ENCODE measurements around the gene BUB1B. TPM values are rescaled to one million over a fixed set of nuclear protein-coding genes. Genes with fewer than 3 reads are reported as not detected.
"Not testable (repeated sequence)": the region's sequence is repeated elsewhere in the genome, so short reads cannot be mapped to it uniquely, and the experiment has no call there.

Gene BUB1B
- total RNA-seq, 2 donors from 2014 or later, result 2.5 to 8.2 TPM

DNA sequence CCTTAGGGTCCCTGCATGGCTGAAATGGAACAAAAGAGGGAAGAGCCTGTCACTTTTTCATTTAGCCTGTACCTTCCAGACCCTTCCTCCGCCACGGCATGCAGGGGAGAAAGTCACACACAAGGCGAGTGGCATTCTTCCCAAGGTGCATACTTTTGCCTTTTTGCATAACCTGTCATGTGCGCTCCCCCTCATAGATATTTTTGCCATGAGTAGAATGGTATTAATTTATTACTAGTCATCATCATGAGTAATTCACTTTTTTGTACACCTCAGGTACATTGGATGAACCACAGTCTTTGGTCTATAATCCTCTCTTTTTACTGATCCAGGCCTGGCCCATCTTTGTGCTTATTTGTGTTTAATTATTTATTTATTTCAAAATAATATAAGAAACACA is 8.9 kb upstream of the BUB1B start:
- no peaks in the 10 kb centered on the region for H3K27me3 ChIP-seq (replicated peaks; ENCODE audit: insufficient read depth)
- H3K36me3 ChIP-seq, result no peaks in the 10 kb centered on the region
- no peaks in the 10 kb centered on the region for H3K9me3 ChIP-seq
- H3K4me1 ChIP-seq (replicated peaks), result peaks cover 2% of the 10 kb centered on the region
- DNase-seq (ENCODE audit: low spot score), result no peak
- 91% methylated on average over 4 of the region's 4 CpGs for WGBS
- no peak overlapping the region for H3K27ac ChIP-seq
- H3K4me3 ChIP-seq, result no peak overlapping the region
- TF ChIP-seq POLR2AphosphoS5 (IDR thresholded peaks at IDR 0.05) (no peak), POLR2A (IDR thresholded peaks at IDR 0.05) (no peak)
- TF ChIP-seq, protein P1, sequence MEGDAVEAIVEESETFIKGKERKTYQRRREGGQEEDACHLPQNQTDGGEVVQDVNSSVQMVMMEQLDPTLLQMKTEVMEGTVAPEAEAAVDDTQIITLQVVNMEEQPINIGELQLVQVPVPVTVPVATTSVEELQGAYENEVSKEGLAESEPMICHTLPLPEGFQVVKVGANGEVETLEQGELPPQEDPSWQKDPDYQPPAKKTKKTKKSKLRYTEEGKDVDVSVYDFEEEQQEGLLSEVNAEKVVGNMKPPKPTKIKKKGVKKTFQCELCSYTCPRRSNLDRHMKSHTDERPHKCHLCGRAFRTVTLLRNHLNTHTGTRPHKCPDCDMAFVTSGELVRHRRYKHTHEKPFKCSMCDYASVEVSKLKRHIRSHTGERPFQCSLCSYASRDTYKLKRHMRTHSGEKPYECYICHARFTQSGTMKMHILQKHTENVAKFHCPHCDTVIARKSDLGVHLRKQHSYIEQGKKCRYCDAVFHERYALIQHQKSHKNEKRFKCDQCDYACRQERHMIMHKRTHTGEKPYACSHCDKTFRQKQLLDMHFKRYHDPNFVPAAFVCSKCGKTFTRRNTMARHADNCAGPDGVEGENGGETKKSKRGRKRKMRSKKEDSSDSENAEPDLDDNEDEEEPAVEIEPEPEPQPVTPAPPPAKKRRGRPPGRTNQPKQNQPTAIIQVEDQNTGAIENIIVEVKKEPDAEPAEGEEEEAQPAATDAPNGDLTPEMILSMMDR (IDR thresholded peaks at IDR 0.05), result no peak
- intact Hi-C loops (cut with DNase I), result no loop called here

DNA sequence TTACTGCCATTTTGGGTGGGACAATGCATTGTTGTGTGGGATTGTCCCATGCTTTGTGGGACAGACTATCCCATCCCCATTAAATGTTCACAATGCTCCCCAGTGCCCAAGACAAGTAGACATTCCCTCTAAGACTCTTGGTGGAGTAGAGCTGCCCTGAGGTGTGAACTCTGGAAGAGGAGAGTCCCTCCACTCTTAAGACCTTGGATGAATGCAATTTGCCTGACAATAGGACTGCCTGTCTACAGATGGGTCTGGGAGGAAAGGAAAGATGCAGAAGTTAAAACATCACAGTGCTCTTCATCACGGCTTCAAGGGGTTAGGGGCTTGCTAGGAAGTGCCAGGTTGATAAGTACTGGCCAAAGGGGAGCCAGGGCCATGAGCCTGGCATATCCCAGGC is 6.0 kb upstream of the BUB1B start:
- WGBS, result 80% methylated on average over 1 of the region's 1 CpG
- not testable (repeated sequence) for DNase-seq (ENCODE audit: low spot score); H3K27me3 ChIP-seq (replicated peaks; ENCODE audit: insufficient read depth); H3K4me1 ChIP-seq (replicated peaks); H3K4me3 ChIP-seq; H3K9me3 ChIP-seq; H3K27ac ChIP-seq; H3K36me3 ChIP-seq
- intact Hi-C loops (cut with DNase I), result loop anchor here (5.0 kb wide), 1 partner anchor 43 kb away; no protein-coding TSS in a partner anchor

DNA sequence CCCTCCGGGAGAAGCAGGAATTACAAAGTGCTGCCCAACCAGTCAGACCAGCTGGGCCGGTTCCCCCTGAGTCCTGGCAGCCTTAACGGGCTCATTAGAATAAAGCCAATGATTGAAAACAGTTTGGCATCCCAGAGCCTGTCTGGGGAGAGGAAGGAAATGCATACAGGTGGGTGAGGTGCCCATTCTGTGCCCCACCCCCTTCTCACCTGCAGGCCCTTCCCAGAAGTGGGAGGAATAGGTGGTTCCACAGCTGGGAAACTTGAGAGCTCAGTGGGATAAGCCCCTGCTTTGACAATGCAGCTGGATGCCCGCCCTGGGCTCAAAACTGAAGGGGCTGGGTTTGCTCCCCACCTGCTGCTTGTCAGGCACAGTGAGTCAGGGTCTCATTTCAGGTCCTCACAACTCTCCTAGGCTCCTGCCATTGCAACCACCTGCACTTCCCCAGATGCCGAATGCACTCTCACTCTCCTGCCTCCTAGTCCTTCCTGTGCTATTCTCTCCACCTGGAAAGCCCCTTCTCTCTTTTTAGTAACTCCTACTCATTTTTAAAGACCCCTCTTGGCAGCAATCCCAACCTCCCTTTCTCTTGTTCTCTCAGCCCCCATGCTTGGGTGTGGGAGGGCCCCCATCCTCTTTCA is 5.5 kb upstream of the BUB1B start:
- intact Hi-C loops (cut with DNase I), result loop anchor here (5.0 kb wide), 1 partner anchor 43 kb away; no protein-coding TSS in a partner anchor
- H3K36me3 ChIP-seq, result no peaks in the 10 kb centered on the region
- H3K9me3 ChIP-seq, result no peaks in the 10 kb centered on the region
- H3K4me1 ChIP-seq (replicated peaks), result peaks cover 2% of the 10 kb centered on the region
- no peak overlapping the region for H3K27ac ChIP-seq
- WGBS, result 41% methylated on average over 5 of the region's 5 CpGs
- H3K4me3 ChIP-seq, result no peak overlapping the region
- TF ChIP-seq POLR2AphosphoS5 (IDR thresholded peaks at IDR 0.05) (peak; percentile 62), POLR2A (IDR thresholded peaks at IDR 0.05) (no peak)
- TF ChIP-seq, protein P1 (IDR thresholded peaks at IDR 0.05), result peak in 1 of 4 experiments; percentile 7
- H3K27me3 ChIP-seq (replicated peaks; ENCODE audit: insufficient read depth), result no peaks in the 10 kb centered on the region
- DNase-seq (ENCODE audit: low spot score), result peak; percentile 59

DNA sequence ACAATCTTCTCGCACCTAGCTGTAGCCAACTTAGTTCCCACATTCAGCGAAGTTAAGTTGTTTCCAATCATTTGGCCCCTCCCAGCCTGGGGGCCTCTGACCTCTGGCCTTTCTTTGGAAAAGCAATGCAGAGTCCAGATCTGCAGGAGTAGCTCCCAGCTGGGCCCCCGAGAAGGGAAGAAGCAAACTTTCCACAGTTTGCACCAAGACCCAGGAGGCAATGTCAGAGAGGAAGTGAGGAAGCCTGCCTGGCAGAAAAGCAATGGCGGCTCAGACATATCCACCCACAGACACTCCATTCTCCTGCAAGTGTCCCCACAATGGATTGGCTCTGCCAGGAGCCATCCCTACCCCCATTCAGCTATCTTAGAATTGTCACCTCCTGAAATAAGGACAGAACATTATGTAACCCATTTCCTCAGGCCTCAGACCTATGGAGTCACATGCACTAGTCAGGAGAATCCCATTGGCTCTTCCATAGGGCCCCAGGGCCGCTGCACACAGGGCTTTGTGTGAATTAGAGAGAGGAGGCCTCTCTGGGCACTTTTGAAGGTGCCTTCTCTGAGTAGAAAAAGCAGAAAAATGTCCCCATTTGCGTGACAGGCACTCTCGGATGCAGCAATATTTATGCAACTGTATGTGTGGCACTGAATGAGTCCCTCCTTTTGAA is 3.0 kb upstream of the BUB1B start:
- Histone ChIP-seq H3K27me3 (replicated peaks; ENCODE audit: insufficient read depth) (no peaks in the 10 kb centered on the region), H3K4me3 (no peak overlapping the region), H3K9me3 (no peaks in the 10 kb centered on the region), H3K4me1 (replicated peaks) (peaks cover 2% of the 10 kb centered on the region), H3K27ac (no peak overlapping the region), H3K36me3 (no peaks in the 10 kb centered on the region)
- DNase-seq (ENCODE audit: low spot score), result no peak
- TF ChIP-seq, protein P1 (IDR thresholded peaks at IDR 0.05), result no peak
- TF ChIP-seq POLR2AphosphoS5 (IDR thresholded peaks at IDR 0.05), result no peak
- TF ChIP-seq POLR2A (IDR thresholded peaks at IDR 0.05), result no peak
- intact Hi-C loops (cut with DNase I), result loop anchor here (5.0 kb wide), 1 partner anchor 46 kb away; no protein-coding TSS in a partner anchor
- 90% methylated on average over 7 of the region's 7 CpGs for WGBS

DNA sequence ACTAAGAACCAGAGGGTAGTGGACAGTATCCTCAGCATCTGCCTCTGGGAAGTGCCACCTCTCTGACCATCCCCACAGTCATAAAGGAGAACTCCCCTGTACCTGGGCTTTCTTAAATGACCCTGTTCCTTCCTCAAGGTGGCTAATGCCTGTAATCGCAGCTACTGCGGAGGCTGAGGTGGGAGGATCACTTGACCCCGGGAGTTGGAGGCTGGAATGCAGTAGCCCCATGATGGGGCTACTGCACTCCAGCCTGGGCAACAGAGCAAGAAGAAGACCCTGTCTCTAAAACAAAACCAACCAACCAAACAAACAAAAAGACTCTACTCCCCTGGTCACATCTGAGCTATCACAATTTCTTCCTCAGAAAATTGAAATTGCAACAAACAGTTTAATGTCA is 848 bp upstream of the BUB1B start:
- no peaks in the 10 kb centered on the region for H3K27me3 ChIP-seq (replicated peaks; ENCODE audit: insufficient read depth)
- intact Hi-C loops (cut with DNase I), result no loop called here
- H3K36me3 ChIP-seq, result no peaks in the 10 kb centered on the region
- WGBS, result 95% methylated on average over 3 of the region's 3 CpGs
- DNase-seq (ENCODE audit: low spot score), result no peak
- H3K27ac ChIP-seq, result no peak overlapping the region
- peaks cover 2% of the 10 kb centered on the region for H3K4me1 ChIP-seq (replicated peaks)
- no peaks in the 10 kb centered on the region for H3K9me3 ChIP-seq
- TF ChIP-seq POLR2AphosphoS5 (IDR thresholded peaks at IDR 0.05) (no peak), POLR2A (IDR thresholded peaks at IDR 0.05) (no peak)
- TF ChIP-seq, protein P1 (IDR thresholded peaks at IDR 0.05), result no peak
- no peak overlapping the region for H3K4me3 ChIP-seq

Measured in prostate gland (tissue), 2 donors.